Inferior parietal cortex (tissue), 1 donor: ENCODE results near the gene SLC26A4.

Experiments used
- DNase-seq: peaks from one replicate; pipeline ENCODE4 v3.0.0-alpha.2; 2016; ENCODE audit errors: extremely low spot score

SLC26A4 gene

DNA sequence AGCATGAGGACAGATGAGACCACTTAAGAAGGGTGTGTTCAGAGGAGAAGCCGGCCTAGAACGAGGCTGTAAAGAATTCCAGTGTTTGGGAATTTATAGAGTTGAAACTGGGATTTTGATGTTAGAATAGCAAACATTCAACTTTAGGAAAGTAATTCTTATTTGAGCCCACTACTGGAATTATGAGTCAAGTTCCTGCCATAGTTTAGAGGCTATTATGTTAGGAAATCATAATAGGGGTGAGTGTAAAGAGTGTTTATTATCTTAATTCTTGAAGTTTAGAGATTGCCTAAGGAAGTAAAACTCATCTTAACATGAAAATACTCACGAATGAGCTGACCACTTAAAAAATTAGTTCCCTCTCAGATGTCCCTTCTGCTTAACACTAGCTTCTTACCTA is 85.4 kb downstream of the SLC26A4 start:
- DNase-seq = no peak

DNA sequence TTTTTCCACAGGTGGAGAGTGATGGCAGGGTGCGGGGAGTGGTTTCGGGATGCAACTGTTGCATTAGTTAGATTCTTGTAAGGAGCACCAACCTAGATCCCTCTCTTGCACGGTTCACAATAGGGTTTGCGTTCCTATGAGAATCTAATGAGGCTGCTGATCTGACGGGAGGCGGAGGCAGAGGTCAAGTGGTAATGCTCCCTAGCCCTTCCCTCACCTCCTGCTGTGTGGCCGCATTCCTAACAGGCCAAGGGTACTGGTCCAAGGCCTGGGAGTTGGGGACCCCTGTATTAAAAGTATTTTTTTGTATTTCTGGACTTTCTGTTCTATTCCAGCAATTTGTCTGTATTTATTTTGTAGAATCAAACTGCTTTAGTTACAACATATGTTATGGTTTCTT is 90.5 kb downstream of the SLC26A4 start:
- no peak for DNase-seq

DNA sequence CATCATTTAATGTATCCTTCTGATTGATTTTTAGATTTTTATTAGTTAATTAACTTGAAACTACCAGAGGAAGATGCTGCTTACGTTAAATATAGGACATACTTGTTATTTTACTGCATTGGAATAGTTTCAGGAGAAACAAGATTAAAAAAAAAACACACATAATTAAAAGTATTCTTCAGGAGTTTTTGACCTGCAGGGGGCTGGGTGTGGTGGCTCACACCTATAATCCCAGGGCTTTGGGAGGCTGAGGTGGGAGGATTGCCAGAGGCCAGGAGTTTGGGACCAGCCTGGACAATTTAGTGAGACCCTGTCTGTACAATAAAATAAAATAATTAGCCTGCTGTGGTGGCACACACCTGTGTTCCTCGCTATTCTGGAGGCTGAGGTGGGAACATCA is 94.0 kb downstream of the SLC26A4 start:
- DNase-seq = no peak

- DNase-seq = no peak
These were observed 98.0 kb downstream of the SLC26A4 start for GRCh38 chr7:107758667-107759066.

GRCh38 chr7:107767391-107767790 is 106.8 kb downstream of the SLC26A4 start:
- DNase-seq = no peak
